Measurements from ENCODE around the gene HNRNPL.

The HNRNPL gene

GRCh38 chr19:38883286-38883685, 33.5 kb upstream of the HNRNPL start:
- TF ChIP-seq TAF1 (IDR thresholded peaks at IDR 0.05; ENCODE audit: borderline replicate concordance, insufficient read depth, low read length) (no peak), FOXP2 (optimal IDR thresholded peaks at IDR 0.05; ENCODE audit: borderline replicate concordance, extremely low read depth, extremely low read length, insufficient read depth) (no peak), POLR2AphosphoS5 (IDR thresholded peaks at IDR 0.05; ENCODE audit: low read depth, low read length) (no peak), SIN3A (IDR thresholded peaks at IDR 0.05; ENCODE audit: borderline replicate concordance, insufficient read depth, low read length) (no peak)
- TF ChIP-seq, protein P1, sequence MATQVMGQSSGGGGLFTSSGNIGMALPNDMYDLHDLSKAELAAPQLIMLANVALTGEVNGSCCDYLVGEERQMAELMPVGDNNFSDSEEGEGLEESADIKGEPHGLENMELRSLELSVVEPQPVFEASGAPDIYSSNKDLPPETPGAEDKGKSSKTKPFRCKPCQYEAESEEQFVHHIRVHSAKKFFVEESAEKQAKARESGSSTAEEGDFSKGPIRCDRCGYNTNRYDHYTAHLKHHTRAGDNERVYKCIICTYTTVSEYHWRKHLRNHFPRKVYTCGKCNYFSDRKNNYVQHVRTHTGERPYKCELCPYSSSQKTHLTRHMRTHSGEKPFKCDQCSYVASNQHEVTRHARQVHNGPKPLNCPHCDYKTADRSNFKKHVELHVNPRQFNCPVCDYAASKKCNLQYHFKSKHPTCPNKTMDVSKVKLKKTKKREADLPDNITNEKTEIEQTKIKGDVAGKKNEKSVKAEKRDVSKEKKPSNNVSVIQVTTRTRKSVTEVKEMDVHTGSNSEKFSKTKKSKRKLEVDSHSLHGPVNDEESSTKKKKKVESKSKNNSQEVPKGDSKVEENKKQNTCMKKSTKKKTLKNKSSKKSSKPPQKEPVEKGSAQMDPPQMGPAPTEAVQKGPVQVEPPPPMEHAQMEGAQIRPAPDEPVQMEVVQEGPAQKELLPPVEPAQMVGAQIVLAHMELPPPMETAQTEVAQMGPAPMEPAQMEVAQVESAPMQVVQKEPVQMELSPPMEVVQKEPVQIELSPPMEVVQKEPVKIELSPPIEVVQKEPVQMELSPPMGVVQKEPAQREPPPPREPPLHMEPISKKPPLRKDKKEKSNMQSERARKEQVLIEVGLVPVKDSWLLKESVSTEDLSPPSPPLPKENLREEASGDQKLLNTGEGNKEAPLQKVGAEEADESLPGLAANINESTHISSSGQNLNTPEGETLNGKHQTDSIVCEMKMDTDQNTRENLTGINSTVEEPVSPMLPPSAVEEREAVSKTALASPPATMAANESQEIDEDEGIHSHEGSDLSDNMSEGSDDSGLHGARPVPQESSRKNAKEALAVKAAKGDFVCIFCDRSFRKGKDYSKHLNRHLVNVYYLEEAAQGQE (IDR thresholded peaks at IDR 0.05; ENCODE audit: insufficient read depth in 1 of 2, low read depth in 2 of 2, low read length in 2 of 2): no peak

DNA sequence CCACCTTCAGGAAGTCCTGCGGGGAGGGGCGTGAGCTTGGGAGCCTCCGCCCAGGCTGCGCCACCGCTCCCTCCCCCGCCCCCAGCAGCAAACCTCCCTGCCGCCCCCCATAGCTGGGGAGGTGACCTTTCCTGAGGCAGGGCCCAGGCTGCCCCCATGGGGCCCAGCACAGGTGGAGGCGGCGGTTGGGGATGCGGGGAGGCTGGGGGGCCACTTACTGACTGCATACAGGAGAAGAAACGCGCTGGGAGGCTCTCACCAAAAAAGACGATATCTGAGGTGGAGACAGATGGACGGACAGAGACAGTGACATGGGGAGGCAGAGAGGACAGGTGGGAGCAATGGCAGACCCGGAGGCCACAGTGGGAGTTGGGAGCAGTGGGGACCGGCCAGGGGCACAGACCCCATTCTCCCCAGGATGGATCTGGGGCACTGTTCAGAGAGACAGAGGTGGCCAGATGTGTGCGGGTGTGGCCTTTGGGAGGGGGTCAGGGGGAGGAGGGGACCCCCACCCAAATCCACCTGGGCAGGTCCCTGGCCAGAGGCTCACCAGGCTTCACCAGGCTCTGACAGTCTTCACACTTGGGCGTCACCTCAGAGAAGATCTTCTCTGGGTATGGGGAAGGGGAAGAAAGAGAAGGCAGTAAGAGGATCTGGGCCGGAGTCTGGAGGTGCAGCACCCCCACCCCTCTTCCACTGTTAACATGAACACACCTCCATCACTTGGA, 31.3 kb upstream of the HNRNPL start:
- TF ChIP-seq FOXP2 (optimal IDR thresholded peaks at IDR 0.05; ENCODE audit: borderline replicate concordance, extremely low read depth, extremely low read length, insufficient read depth): no peak
- TF ChIP-seq SIN3A (IDR thresholded peaks at IDR 0.05; ENCODE audit: borderline replicate concordance, insufficient read depth, low read length): no peak
- TF ChIP-seq TAF1 (IDR thresholded peaks at IDR 0.05; ENCODE audit: borderline replicate concordance, insufficient read depth, low read length): no peak
- TF ChIP-seq, protein P1 (IDR thresholded peaks at IDR 0.05; ENCODE audit: insufficient read depth in 1 of 2, low read depth in 2 of 2, low read length in 2 of 2): no peak
- no peak for TF ChIP-seq POLR2AphosphoS5 (IDR thresholded peaks at IDR 0.05; ENCODE audit: low read depth, low read length)

- TF ChIP-seq FOXP2 (optimal IDR thresholded peaks at IDR 0.05; ENCODE audit: borderline replicate concordance, extremely low read depth, extremely low read length, insufficient read depth): no peak
- TF ChIP-seq SIN3A (IDR thresholded peaks at IDR 0.05; ENCODE audit: borderline replicate concordance, insufficient read depth, low read length): no peak
- TF ChIP-seq, protein P1 (IDR thresholded peaks at IDR 0.05; ENCODE audit: insufficient read depth in 1 of 2, low read depth in 2 of 2, low read length in 2 of 2): no peak
- TF ChIP-seq TAF1 (IDR thresholded peaks at IDR 0.05; ENCODE audit: borderline replicate concordance, insufficient read depth, low read length): no peak
- TF ChIP-seq POLR2AphosphoS5 (IDR thresholded peaks at IDR 0.05; ENCODE audit: low read depth, low read length): no peak
Observed at GRCh38 chr19:38880076-38880881, 30.5 kb upstream of the HNRNPL start.

DNA sequence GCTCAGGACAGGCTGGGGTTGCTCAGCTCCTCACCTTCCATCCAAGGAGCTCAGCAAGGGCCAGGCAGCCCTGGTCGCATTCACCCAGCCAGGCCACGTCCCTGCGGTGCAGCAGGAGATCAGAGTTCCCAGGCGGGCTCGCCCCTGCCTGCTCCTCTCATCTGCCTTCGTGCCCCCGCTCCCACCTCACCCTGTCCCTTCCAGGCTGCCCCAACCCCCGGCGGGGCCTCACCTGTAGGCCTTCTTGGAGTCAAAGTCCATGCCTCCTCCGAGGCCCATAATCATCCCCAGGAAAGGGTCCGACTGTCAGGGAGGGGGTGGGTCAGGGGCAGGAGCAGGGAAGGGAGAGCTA, 29.6 kb upstream of the HNRNPL start:
- TF ChIP-seq POLR2AphosphoS5 (IDR thresholded peaks at IDR 0.05; ENCODE audit: low read depth, low read length): no peak

GRCh38 chr19:38878575-38879399, 29.0 kb upstream of the HNRNPL start:
- TF ChIP-seq SIN3A (IDR thresholded peaks at IDR 0.05; ENCODE audit: borderline replicate concordance, insufficient read depth, low read length): no peak
- no peak for TF ChIP-seq FOXP2 (optimal IDR thresholded peaks at IDR 0.05; ENCODE audit: borderline replicate concordance, extremely low read depth, extremely low read length, insufficient read depth)
- no peak for TF ChIP-seq TAF1 (IDR thresholded peaks at IDR 0.05; ENCODE audit: borderline replicate concordance, insufficient read depth, low read length)
- TF ChIP-seq, protein P1 (IDR thresholded peaks at IDR 0.05; ENCODE audit: insufficient read depth in 1 of 2, low read depth in 2 of 2, low read length in 2 of 2): no peak
- no peak for TF ChIP-seq POLR2AphosphoS5 (IDR thresholded peaks at IDR 0.05; ENCODE audit: low read depth, low read length)
